GM21381 (cell line): ENCODE results near the gene CTNNA3.

ENCODE experiments used
- ATAC-seq: cut with Tn5 transposase; IDR thresholded peaks from one replicate; pipeline ENCODE4 v1.9.1; 2021; ENCODE audit warnings: mild to moderate bottlenecking, moderate library complexity; ENCODE audit not compliant: unreplicated experiment

CTNNA3 gene

DNA sequence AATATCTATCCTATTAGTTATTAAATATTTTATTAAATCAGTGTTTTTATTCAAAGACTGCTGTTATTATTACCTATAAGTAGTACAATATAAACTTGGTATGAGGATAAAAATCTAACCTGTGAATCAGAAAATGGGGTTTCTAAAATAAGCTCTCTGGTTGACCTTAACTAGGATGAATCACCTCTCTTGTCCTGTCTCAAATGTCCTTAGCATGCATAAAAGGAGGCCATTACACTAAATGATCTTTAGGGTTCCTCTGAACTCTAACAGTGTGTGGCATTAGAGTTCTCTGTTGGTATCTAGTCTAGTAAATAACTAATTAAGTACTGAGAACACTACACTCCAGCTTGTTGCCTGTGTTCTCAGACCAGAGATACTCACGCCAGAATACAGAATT is 913.2 kb downstream of the CTNNA3 start:
- ATAC-seq: no peak

DNA sequence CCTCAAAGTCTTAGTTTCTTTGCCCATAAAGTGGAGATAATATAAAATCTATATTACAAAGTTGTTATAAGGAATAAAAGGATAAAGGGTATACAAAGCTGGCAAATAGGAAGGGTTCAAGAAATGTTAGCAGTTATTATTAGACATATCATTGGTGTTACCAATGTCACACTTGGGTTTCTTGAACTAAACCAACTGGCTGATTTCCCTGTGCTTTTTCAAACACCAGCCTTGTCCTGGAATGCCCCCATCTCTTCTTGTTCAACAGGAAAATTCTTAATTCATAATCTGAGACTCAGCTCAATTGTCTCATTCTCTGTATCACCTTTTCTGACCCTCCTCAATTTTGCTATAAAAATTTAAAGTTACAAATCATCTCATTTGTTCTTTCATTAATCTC is 913.9 kb downstream of the CTNNA3 start:
- no peak for ATAC-seq

DNA sequence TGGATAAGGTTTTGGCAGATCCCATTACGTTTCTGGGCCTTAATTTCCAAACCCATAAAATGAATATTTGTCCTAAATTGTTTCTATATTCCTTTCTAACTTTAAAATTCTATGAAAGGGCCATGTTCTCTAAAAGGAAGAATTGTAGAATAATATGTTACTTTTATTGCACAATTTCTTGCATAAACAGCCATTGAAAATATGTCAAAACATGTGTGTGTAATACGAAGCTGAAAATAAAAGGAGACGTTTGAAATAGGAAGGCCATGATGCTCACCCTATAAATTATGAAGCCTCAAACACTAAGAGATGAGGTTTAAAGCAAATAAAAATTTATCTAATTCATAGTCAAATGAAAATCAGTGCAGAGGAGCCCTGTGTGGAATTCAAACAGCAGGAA is 915.2 kb downstream of the CTNNA3 start:
- no peak for ATAC-seq

DNA sequence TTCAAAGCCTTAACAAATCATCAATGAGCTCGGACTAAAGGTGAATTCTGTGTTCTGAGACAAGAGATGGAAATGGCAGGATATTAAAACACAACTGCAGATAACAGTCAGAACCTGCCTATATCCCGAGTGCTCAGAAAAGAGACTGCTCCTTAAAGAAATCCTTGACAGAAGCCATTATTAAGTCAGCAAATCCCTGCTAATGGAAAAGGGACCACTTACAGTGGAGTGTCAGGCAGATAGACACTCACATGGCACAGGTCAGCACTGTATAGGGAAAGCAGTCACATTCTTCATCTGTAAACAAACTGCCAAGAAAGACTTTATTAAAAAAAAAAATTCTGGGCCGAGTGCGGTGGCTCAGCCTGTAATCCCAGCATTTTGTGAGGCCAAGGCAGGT is 917.6 kb downstream of the CTNNA3 start:
- no peak for ATAC-seq

DNA sequence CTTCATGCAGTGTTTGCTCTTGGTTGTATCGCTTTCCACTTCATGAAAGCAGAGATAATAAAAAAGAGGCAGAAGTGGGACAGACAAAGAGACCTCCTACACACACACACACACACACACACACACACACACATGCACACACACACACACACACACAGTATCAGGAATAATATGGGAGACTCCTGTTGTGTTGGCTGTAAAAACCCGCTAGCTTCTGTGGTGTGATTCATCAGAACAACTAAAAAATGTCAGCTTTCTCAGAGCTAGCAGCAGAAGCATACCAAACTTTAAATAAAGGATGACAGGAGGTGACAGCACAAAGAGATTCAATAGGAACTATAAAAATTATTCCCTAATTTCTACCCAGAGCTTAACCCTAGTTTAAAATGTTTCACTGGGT is 918.3 kb downstream of the CTNNA3 start:
- ATAC-seq: no peak

DNA sequence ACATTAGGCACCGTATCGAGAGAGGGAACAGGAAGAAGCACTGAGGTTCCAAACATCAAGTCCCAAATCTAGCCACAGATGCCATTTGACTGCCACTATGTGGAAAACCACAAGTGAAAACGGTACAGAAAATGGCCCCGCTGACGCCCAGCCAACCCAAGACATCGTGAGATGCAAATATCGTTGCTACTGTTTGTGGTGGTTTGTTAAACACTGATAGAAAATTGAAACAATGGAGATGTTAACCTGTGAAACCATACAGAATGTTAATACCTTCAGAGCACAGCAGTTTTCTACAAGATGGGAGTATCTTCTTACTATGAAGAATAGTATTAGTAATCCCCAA is 922.5 kb downstream of the CTNNA3 start:
- ATAC-seq: no peak

DNA sequence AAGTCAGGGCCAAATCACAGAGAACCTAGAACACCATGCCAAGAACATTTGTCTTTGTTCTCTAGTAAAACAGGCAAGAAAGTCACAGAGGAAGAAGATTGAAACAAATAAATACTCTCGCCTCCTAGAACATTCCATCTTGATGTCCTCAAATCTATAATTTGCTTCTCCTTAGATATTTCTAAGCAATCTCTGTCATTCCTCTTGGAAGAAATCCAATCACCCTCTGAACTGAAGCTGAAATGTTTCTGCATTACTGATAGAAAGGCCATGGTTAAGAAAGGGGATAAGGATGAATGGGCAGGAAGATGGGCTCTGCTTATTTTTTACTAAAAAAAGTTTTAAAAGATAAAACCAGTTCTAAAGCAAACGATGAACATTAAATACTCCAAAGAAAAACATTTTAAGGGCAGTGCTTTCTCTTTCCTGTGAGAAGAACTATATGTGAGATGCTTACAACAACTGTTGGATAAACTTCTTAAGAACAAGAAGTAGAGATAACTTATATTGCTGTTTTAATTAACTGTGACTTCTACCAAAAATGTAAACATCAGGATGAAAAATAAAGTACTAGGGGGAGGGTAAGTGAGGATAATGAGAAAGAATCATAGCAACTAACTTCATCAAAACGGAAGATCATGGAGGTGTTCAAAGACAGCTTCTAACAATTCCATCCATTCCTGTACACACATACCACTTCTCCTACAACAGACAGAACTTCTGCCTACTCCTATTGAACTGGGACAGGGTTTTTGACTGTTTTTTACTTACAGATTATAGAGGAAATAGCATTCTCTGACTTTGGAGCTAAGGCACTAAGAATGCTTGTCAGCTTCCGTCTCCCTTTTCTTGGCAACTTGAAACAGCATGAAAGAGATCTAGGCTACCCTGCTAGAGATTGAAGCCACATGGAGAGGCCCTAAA is 923.2 kb downstream of the CTNNA3 start:
- no peak for ATAC-seq

DNA sequence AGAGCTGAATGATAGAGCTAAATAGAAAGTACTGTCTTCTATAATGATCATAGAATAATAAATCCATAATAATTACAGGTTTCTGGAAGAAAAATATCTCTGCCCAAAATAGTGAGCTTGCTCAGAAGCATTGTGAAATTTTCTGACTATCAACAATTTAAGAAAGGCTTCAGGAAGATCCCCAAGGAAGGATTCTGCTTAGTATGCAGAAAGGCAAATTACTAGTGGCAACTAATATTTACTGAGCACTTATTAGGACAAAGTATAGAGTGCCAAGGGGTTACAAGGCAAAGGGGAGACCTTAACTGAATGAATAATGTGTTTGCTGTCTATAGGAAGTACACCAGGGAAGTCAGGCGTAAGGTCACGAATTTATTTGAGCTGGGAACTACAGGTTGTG is 928.3 kb downstream of the CTNNA3 start:
- ATAC-seq: no peak

DNA sequence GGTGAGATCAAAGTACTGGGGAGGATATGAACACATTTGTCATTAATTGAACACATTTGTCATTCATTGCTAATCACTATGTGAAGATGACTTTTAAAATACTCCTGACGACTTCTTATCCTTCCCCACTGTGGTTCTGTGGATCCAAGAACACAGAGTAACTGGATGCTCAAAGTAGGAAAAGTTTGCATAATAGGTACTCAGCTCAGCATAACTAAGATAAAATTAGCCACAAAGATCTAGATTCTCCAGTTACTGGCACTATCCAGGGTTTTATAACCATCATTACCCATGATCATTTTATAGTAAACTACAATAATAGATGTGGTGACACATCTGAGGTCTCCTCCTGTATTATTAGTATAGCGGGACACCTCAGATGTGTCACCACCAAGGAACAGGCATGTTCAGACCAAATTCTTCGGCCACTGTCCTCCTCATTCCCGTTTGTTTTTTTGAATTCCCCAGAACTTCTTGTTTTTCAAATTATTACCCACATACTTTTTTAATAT is 933.7 kb downstream of the CTNNA3 start:
- ATAC-seq: no peak

DNA sequence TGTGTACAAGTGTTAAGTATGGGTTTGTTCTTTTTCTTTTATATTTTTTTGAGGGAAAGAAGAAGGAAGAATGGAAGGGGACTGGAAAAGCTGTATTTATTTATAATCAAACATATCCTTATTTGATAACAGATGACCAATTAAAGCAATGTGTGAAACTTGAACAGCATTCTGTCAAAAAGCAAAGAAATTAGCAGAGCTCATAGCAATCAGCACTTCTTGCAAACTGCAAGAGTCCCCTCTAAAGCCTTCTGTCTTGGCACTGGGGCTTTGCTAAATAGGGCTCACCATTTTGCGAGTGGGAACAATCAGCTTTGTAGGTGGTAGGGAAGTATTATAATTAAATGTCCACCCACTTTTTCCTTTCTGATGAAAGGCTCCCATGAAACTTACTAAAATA is 935.1 kb downstream of the CTNNA3 start:
- no peak for ATAC-seq

DNA sequence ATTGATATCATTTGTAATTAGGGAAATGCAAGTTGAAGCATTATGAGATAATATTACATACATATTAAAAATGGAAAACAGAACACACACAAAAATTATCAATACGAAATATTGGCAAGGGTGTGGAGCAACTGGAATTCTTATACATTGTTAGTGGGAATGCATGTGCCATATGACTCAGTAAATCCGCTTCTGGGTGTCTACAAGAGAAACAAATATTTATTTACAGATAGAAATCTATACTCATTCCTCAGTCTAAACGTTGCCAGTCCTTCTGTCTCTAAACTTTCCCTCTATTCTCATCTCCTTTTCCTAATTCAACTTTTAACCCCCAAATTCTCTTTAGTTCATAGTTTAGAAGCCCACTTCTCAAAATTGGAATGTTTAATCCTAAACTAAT is 940.5 kb downstream of the CTNNA3 start:
- ATAC-seq: no peak

DNA sequence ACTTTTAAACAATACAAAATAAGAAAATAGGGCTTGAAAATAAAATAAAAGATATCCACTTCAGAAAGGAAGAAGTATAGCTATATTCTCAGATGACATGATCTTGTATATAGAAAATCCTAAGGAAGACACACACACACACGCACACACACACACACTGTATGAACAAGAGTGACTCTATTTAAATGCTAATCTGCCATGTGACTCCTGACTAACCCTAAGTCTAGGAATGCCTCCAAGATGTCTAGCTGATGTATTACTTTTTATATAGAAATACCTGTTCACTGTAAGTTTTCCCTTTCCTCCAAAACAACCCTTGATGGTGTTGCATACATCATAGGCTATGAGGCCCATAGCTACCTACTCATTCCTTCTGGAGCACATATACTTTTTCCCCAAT is 943.3 kb downstream of the CTNNA3 start:
- ATAC-seq: no peak

DNA sequence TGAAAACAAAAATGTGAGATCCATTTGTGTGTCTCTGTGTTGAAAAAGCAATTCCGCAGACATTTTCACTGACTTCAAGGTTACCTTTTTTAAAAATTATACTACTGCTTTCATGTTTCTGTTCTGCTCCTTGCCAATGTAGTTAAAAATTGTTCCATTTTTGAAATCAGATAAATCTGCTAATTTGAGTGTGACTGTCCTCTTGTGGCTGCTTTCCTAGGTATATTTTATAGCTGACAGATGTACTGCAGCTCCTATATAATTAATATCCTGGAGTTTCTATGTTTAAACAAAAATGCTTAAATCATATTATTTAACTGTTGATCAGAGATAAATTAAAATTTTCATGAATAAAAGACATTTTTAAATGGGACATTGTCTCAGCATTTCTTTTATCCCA is 947.8 kb downstream of the CTNNA3 start:
- ATAC-seq: no peak

DNA sequence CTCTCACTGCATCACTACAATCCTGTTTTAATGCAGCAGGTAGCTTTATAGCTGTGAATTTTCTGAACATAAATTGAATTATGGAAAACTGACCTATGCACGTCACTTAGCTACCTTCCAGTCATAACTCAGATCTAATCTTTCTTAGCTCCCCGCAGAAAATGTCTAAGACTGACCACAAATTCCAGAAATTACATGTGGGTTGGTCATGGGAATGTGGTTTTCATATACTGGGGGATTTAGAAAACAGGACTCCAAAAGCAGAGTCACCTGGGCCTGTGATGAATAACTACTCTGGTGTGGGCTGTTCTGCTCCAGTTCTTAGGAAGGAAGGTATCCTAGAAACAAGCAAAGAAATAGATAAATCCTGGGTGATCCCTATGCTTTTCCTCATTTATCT is 948.5 kb downstream of the CTNNA3 start:
- ATAC-seq: no peak

DNA sequence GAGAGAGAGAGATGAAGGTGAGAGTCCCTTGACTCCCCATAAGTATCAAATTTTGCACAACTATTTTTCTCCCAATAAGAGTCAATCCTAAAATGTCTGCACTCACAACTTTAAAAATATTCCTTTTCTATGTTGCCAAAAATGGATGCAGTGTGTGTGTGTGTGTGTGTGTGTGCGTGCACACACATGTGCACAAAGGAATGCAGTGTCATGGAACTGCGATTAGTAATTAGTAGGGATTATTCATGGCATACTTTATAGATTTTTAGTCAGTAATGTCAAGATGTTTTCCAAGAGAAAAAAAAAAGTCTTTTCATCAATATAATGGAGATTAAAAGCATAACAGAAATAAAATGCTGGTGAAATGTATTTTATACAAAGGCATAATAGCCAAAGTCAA is 949.3 kb downstream of the CTNNA3 start:
- no peak for ATAC-seq

DNA sequence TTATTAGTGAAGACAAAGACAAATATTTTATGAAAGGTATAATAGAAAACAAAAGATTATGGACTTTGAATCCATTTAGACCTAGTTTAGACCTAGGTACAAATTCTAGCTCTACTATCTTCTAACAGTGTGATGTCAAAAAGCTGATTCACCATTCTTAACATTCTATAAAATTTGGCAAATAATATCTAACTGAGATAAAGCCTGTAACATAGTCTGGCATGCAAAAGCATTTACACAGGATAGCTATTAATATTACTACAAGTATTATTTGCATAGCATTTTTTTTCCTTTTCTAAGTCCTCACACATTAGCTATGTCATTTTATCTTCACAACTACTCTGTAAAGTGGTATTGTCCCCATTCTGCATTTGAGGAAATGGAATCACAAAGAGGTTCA is 949.7 kb downstream of the CTNNA3 start:
- ATAC-seq: no peak

DNA sequence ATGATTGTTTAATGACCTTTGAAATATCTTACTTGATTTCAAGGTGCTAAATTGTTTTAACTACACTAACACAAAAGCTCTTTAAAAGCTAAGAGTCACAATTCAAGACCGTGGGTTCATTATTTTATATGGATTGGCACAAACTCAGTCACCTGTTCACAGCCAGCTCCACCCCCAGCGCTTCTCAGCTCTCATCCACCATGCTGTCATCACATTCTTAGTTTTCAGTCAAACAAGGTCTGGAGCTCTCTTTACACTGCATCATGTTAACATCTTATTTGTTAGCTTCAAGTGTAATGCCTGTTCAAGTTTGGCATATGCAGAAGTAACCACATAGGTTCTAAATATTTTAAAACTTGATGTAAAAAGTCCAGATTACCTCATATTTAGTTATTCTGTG is 951.1 kb downstream of the CTNNA3 start:
- ATAC-seq: no peak

DNA sequence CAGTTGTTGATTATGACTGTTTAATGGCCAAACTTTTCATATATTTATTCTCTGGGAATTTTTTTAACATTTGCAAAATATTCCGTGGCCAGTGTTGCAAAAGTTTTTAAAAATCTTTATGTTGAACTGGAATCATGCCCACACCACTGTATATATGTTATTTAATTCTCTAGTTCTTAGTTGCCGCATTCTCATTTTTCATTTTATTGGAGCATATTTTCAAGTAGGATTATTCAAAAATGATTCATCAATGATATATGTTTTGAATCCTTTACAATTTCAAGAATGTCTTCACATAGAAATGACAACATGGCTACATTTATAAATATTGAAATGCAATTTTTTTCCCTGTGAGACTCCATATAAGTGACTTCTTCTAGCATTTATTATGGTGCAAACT is 958.8 kb downstream of the CTNNA3 start:
- no peak for ATAC-seq

DNA sequence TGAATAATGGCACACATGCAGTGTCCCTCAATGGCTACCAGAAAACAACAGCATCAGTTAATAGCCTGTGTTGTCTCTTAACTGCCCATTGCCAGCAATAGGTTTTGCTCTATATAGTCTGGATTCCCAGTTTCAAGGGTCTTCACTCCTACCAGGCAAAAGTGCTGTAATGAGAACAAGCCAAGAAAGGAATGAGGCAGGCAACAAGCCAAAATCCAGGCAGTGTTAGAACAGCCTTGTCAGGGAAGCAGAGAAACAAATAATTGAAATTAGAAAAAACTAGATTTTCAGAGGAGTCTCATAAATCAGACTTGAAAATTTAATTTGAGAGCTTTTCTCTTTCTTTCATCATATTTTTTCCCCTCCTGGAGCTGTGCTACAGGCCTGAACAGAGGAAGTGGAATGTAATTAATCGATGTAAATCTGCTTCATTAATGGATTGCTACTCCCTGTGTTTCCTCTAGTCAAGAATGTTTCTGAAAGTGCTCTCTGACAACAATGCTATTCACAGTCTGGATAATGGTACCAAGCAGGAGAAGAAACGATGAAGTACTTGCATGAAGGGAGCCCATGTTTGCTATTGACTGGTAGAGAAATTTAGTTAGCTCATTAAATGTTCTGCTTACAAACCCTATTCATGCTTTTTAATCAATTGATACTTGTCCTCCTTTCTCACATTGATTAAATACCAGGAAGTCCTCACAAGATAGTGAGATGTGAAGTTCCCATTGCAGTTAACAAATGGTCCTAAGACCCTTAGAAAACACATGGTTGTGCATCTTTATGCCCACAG is 972.2 kb downstream of the CTNNA3 start:
- no peak for ATAC-seq

DNA sequence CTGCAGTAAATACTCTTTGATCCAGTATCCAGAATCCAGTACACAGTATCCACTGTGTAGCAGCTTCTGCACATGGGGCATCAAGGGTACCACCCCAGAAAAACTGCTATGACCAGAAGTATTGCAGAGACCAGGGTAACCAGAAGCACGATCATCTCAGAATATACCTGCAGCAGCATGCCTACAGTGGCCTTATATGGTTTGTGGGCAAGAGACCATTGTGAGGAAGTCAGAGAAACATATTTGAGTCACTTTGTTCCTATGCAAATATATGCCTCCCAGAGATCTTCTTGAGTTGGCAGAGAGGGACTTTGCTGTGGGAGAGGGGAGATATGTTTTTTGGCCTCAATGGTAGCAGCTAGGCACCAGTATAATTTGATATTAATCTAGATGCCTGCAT is 976.5 kb downstream of the CTNNA3 start:
- no peak for ATAC-seq

DNA sequence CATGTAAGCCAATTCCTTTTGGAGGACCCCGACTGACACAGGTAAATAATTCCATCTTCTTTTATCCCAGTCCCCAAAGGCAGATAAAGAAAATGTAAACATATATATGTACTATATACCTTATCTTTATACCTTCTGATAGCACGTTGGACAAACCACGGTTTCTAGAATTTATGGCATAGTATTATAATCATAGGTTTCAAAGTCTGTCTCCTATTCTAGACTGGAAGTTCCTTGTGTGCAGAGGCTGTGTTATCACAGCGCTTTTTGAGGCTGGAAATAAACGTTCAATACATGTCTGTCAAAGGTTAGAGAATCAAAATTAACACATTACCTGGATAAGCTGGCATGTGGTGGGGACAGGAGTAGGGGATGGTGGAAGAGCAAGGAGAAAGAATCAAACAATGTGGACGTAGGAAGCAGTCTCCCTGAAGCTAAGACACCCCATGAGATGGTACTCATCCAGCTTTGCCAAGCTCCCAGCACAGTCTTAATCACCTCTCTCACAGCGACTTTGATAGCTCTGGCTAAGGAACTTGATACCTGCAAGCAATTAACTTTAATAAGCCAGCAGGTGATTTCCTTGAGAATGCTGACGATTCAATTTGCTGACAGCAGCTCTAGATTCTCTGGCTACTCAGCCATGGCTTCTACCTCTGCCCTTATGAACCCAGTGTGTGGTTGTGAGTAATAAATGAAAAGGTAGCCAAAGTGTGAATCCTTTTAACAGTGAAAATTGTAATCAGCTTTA is 978.6 kb downstream of the CTNNA3 start:
- no peak for ATAC-seq
